ENCODE results near the gene MSI2.

MSI2 gene

GRCh38 chr17:57556320-57556719 lies 300.0 kb downstream of the MSI2 start:
- DNase-seq (ENCODE audit: low read depth): no peak
- no peak for TF ChIP-seq CTCF (IDR thresholded peaks at IDR 0.05; ENCODE audit: insufficient read depth, low read depth, low read length, missing control alignments)

GRCh38 chr17:57556977-57557376 lies 300.7 kb downstream of the MSI2 start:
- no peak overlapping the region for H3K4me3 ChIP-seq (ENCODE audit: low read length)
- DNase-seq (ENCODE audit: low read depth): no peak
- no peak for TF ChIP-seq CTCF (IDR thresholded peaks at IDR 0.05; ENCODE audit: insufficient read depth, low read depth, low read length, missing control alignments)

More at GRCh38 chr17:57556320-57556719, 300.0 kb downstream of the MSI2 start:
- no peak overlapping the region for H3K4me3 ChIP-seq (ENCODE audit: low read length)

GRCh38 chr17:57557416-57557815 lies 301.1 kb downstream of the MSI2 start:
- no peak overlapping the region for H3K4me3 ChIP-seq (ENCODE audit: low read length)

GRCh38 chr17:57557834-57558681 lies 301.7 kb downstream of the MSI2 start:
- H3K4me3 ChIP-seq (ENCODE audit: low read length): no peak overlapping the region
- no peak for TF ChIP-seq CTCF (IDR thresholded peaks at IDR 0.05; ENCODE audit: insufficient read depth, low read depth, low read length, missing control alignments)
- DNase-seq (ENCODE audit: low read depth): peak; percentile 82

More at GRCh38 chr17:57557416-57557815, 301.1 kb downstream of the MSI2 start:
- DNase-seq (ENCODE audit: low read depth): peak; percentile 6
- no peak for TF ChIP-seq CTCF (IDR thresholded peaks at IDR 0.05; ENCODE audit: insufficient read depth, low read depth, low read length, missing control alignments)

GRCh38 chr17:57559226-57559625 lies 302.9 kb downstream of the MSI2 start:
- TF ChIP-seq CTCF (IDR thresholded peaks at IDR 0.05; ENCODE audit: insufficient read depth, low read depth, low read length, missing control alignments): no peak
- no peak for DNase-seq (ENCODE audit: low read depth)
- H3K4me3 ChIP-seq (ENCODE audit: low read length): no peak overlapping the region

- no peak for TF ChIP-seq CTCF (IDR thresholded peaks at IDR 0.05; ENCODE audit: insufficient read depth, low read depth, low read length, missing control alignments)
- DNase-seq (ENCODE audit: low read depth): no peak
- no peak overlapping the region for H3K4me3 ChIP-seq (ENCODE audit: low read length)
These were observed 303.5 kb downstream of the MSI2 start for GRCh38 chr17:57559634-57560318.

All from epithelial cell of esophagus (primary cell).